8988T (cell line): ENCODE data around the gene RAB40B.
A peak's percentile ranks its signal among the peaks of the same experiment; 100 is the strongest.
"Not testable (repeated sequence)": the region's sequence is repeated elsewhere in the genome, so short reads cannot be mapped to it uniquely, and the experiment has no call there.

Source experiments
- DNase-seq: peaks from one replicate; pipeline ENCODE4 v3.0.0; 2011

Gene RAB40B

GRCh38 chr17:82698065-82698973 lies at the start of gene RAB40B:
RAB40B (minus strand) TSS chr17:82698698; CDS start chr17:82698596, 102 bp downstream.
- DNase-seq: peak; percentile 96

- DNase-seq: no peak
Measured at GRCh38 chr17:82745524-82745923, 47.0 kb upstream of the RAB40B start.

- not testable (repeated sequence) for DNase-seq
Measured at GRCh38 chr17:82744736-82745135, 46.2 kb upstream of the RAB40B start.

GRCh38 chr17:82743344-82744219 lies 45.1 kb upstream of the RAB40B start:
- DNase-seq: no peak

- no peak for DNase-seq
Measured at GRCh38 chr17:82740906-82741759, 42.6 kb upstream of the RAB40B start.

- no peak for DNase-seq
Measured at GRCh38 chr17:82737967-82738877, 39.7 kb upstream of the RAB40B start.

GRCh38 chr17:82736511-82737185 lies 38.1 kb upstream of the RAB40B start:
- no peak for DNase-seq

- no peak for DNase-seq
Measured at GRCh38 chr17:82734987-82735866, 36.7 kb upstream of the RAB40B start, which contains the start of gene FN3K. FN3K (plus strand) TSS chr17:82735615; CDS start chr17:82735637, 22 bp downstream.

GRCh38 chr17:82732118-82732743 lies 33.7 kb upstream of the RAB40B start:
- DNase-seq: no peak

GRCh38 chr17:82729479-82730260 lies 31.2 kb upstream of the RAB40B start:
- DNase-seq: no peak

GRCh38 chr17:82726427-82726826 lies 27.9 kb upstream of the RAB40B start:
- no peak for DNase-seq

- DNase-seq: no peak
Measured at GRCh38 chr17:82723169-82723807, 24.8 kb upstream of the RAB40B start.

- DNase-seq: no peak
Measured at GRCh38 chr17:82722341-82723013, 24.0 kb upstream of the RAB40B start.

- no peak for DNase-seq
Measured at GRCh38 chr17:82720204-82720603, 21.7 kb upstream of the RAB40B start.

- DNase-seq: no peak
Measured at GRCh38 chr17:82718986-82719685, 20.6 kb upstream of the RAB40B start.

GRCh38 chr17:82716203-82717010 lies 17.9 kb upstream of the RAB40B start, which contains the start of gene FN3KRP:
FN3KRP (plus strand) TSS chr17:82716706; CDS start chr17:82716756, 50 bp downstream.
- DNase-seq: peak; percentile 94
